ENCODE data around the gene IL9. TPM values are rescaled to one million over a fixed set of nuclear protein-coding genes. Genes with fewer than 3 reads are reported as not detected.

IL9 gene
- total and polyA plus RNA-seq, 2 of the 13 experiments (the other 11 are each of a cell fraction or from before 2014, with no cell fraction given): not detected

- DNase-seq (ENCODE audit: low spot score): peak; percentile 86
- peaks cover 13% of the 10 kb centered on the region for H3K4me1 ChIP-seq (ENCODE audit: insufficient read depth, low read length)
- H2AFZ ChIP-seq (ENCODE audit: low read length): no peak overlapping the region
- WGBS (ENCODE audit: low lambda C conversion rate): 0% methylated on average over 3 of the region's 3 CpGs
- no peaks in the 10 kb centered on the region for H3K79me2 ChIP-seq (ENCODE audit: insufficient read depth, low read length)
- ATAC-seq: peak; percentile 57
- no peak overlapping the region for H3K4me2 ChIP-seq (ENCODE audit: low read depth, low read length)
- POLR2A ChIA-PET: no interaction called here
- H4K20me1 ChIP-seq (ENCODE audit: insufficient read depth, low read length): no peaks in the 10 kb centered on the region
- BruUV-seq (replicated peaks): no TSS peak
- H3K27me3 ChIP-seq (ENCODE audit: control insufficient read depth in 1 of 2, insufficient read depth in 2 of 2, low read length in 2 of 2): no peaks in the 10 kb centered on the region
- peaks cover 1 to 6% of the 10 kb centered on the region in 2 experiments; a peak in 2 of 5 replicates for H3K36me3 ChIP-seq (replicated peaks in 1 of 2; ENCODE audit: control insufficient read depth in 1 of 2, insufficient read depth in 2 of 2, low read length in 2 of 2)
- no peak overlapping the region for H3K9ac ChIP-seq (ENCODE audit: insufficient read depth, low read depth, low read length)
- intact Hi-C loops (cut with micrococcal nuclease; ENCODE audit: unreplicated experiment) (loop anchor here (1.0 kb wide), 5 partner anchors 28 to 229 kb away; no protein-coding TSS in a partner anchor), in situ Hi-C loops (cut with HindIII; ENCODE audit: extremely low pct_ligation_motif_present, low pct_unique_long_range_greater_than_20kb) (loop anchor here (5.0 kb wide), 1 partner anchor 117 kb away; no protein-coding TSS in a partner anchor)
- CTCF ChIA-PET (ENCODE audit: low intra/inter-chr PET ratio, low total read pairs): interaction anchor here (0.7 to 2.5 kb wide), 5 partner anchors 44 to 229 kb away, joined by 5 to 27 read pairs (median 23); no protein-coding TSS in a partner anchor
- peak; percentile 87 for FAIRE-seq
- H3K4me3 ChIP-seq (replicated peaks in 1 of 3; ENCODE audit: insufficient read depth in 1 of 3, low read depth in 2 of 3, low read length in 3 of 3): no peak overlapping the region
- H3K9me3 ChIP-seq (ENCODE audit: low read length): no peaks in the 10 kb centered on the region
- H3K27ac ChIP-seq (ENCODE audit: extremely low read length, insufficient read depth, low read length): no peak overlapping the region
- TF ChIP-seq ZMYM4 (CRISPR knock-in tag; IDR thresholded peaks at IDR 0.05) (peak; percentile 41; the same call in 1 of the 2 replicates), ARID5B (CRISPR knock-in tag; IDR thresholded peaks at IDR 0.05) (peak; percentile 56), SOX13 (IDR thresholded peaks at IDR 0.05) (no peak), SOX13 (CRISPR knock-in tag; conservative IDR thresholded peaks at IDR 0.05 in 1 of 2, IDR thresholded peaks at IDR 0.05 in 1 of 2) (peak in 1 of 2 experiments; percentile 27; a peak in 1 of 4 replicates), MED1 (CRISPR knock-in tag; IDR thresholded peaks at IDR 0.05) (0 out of 2 replicates have a peak, but pooled peaks have one; percentile 35), PLRG1 (conservative IDR thresholded peaks at IDR 0.05) (no peak), KAT8 (CRISPR knock-in tag; IDR thresholded peaks at IDR 0.05) (0 out of 2 replicates have a peak, but pooled peaks have one; percentile 18), GMEB2 (CRISPR knock-in tag; IDR thresholded peaks at IDR 0.05; ENCODE audit: low read depth) (no peak), GATAD1 (CRISPR knock-in tag; IDR thresholded peaks at IDR 0.05) (peak; percentile 36; the same call in 1 of the 2 replicates), BRD4 (CRISPR knock-in tag; IDR thresholded peaks at IDR 0.05) (no peak), KDM3A (CRISPR knock-in tag; IDR thresholded peaks at IDR 0.05; ENCODE audit: low read depth) (0 out of 2 replicates have a peak, but pooled peaks have one; percentile 39), ZNF670 (CRISPR knock-in tag; IDR thresholded peaks at IDR 0.05; ENCODE audit: borderline replicate concordance) (no peak), ELF3 (CRISPR knock-in tag; IDR thresholded peaks at IDR 0.05) (peak; percentile 53; the same call in 1 of the 2 replicates), ZSCAN22 (CRISPR knock-in tag; IDR thresholded peaks at IDR 0.05) (no peak), ZNF75D (CRISPR knock-in tag; IDR thresholded peaks at IDR 0.05; ENCODE audit: borderline replicate concordance) (no peak), CTCF (CRISPR knock-in tag; IDR thresholded peaks at IDR 0.05) (peak; percentile 89), MBNL3 (CRISPR knock-in tag; conservative IDR thresholded peaks at IDR 0.05) (no peak), THAP11 (CRISPR knock-in tag; IDR thresholded peaks at IDR 0.05) (peak; percentile 39; the same call in 1 of the 2 replicates), PPARG (CRISPR knock-in tag; conservative IDR thresholded peaks at IDR 0.05) (0 out of 2 replicates have a peak, but pooled peaks have one; percentile 23)
These were observed 49.4 kb upstream of the IL9 start for GRCh38 chr5:135944967-135945560.
